SK-N-SH (cell line): ENCODE results near the gene LRP1-AS. TPM values are rescaled to one million over a fixed set of nuclear protein-coding genes. Genes with fewer than 3 reads are reported as not detected.

Source experiments
- CTCF ChIA-PET: fragments of 300-600, 350-600 bp; formaldehyde crosslinking; extraction: SDS; loops from one replicate; lab custom pipeline; 2021; lab: Yijun Ruan, JAX
- POLR2A ChIA-PET: fragments of 350-600 bp; sonication (Branson Sonifier 250); formaldehyde crosslinking; extraction: SDS; loops from one replicate; lab custom pipeline; 2020; ENCODE audit warnings: antibody characterized with exemption, inconsistent platforms; lab: Yijun Ruan, JAX
- DNase-seq: peaks from one replicate; pipeline ENCODE4 v3.0.0; 2012
- H2AFZ ChIP-seq: fragments of 200-600 bp; sonication (generic); 2 replicates; pipeline ENCODE4 v1.8.1; 2016; ENCODE audit warnings: antibody characterized with exemption, mild to moderate bottlenecking, low read depth
- H3F3A ChIP-seq: fragments of 200-600 bp; sonication (generic); replicated peaks from 2 replicates; pipeline ENCODE3; 2016; ENCODE audit warnings: antibody characterized with exemption, mild to moderate bottlenecking; ENCODE audit not compliant: insufficient read depth
- H3K27ac ChIP-seq, 2 experiments: fragments of 200-500 bp in 1 of 2; fragments of 200-600 bp in 1 of 2; sonication (Bioruptor generic) in 1 of 2; sonication (generic), shearing (Covaris generic) in 1 of 2; 2 replicates each; pipeline versions ENCODE4 v1.5.1 to v1.6.1; 2014 to 2016; ENCODE audit warnings: low read depth in 2 of 2, inconsistent platforms in 1 of 2, low read length in 1 of 2, mild to moderate bottlenecking in 1 of 2, mixed read lengths in 1 of 2
- H3K27me3 ChIP-seq: fragments of 200-600 bp; sonication (generic), shearing (Covaris generic); 2 replicates; pipeline ENCODE4 v1.6.1; 2016; ENCODE audit warnings: mixed run types; ENCODE audit not compliant: insufficient read depth
- H3K36me3 ChIP-seq, 2 experiments: fragments of 200-500 bp in 1 of 2; fragments of 200-600 bp in 1 of 2; sonication (Bioruptor generic) in 1 of 2; sonication (generic) in 1 of 2; replicated peaks in 1 of 2; 2 replicates each; pipeline versions ENCODE3 to v1.5.1; 2014 to 2016; ENCODE audit warnings: low read length in 1 of 2, mild to moderate bottlenecking in 1 of 2; ENCODE audit not compliant: insufficient read depth in 2 of 2, control insufficient read depth in 1 of 2
- H3K4me1 ChIP-seq, 2 experiments: fragments of 200-500 bp in 1 of 2; fragments of 200-600 bp in 1 of 2; sonication (Bioruptor generic) in 1 of 2; sonication (generic), shearing (Covaris generic) in 1 of 2; 2 replicates each; pipeline versions ENCODE4 v1.5.1 to v1.6.1; 2014 to 2016; ENCODE audit warnings: low read depth in 1 of 2, low read length in 1 of 2, mixed run types in 1 of 2; ENCODE audit not compliant: insufficient read depth in 2 of 2, control insufficient read depth in 1 of 2
- H3K4me2 ChIP-seq: fragments of 200-600 bp; sonication (generic), shearing (Covaris generic); 2 replicates; pipeline ENCODE4 v1.6.1; 2017; ENCODE audit warnings: mixed run types
- H3K4me3 ChIP-seq, 2 experiments: fragments of 200-500 bp in 1 of 2; fragments of 200-600 bp in 1 of 2; sonication (Bioruptor generic) in 1 of 2; sonication (generic), shearing (Covaris generic) in 1 of 2; 2 replicates each; pipeline versions ENCODE4 v1.5.1 to v1.8.1; 2014 to 2016; ENCODE audit warnings: low read depth in 2 of 2, inconsistent platforms in 1 of 2, low read length in 1 of 2, mild to moderate bottlenecking in 1 of 2, mixed read lengths in 1 of 2, moderate library complexity in 1 of 2
- H3K79me2 ChIP-seq: fragments of 200-600 bp; sonication (generic); 2 replicates; pipeline ENCODE4 v1.8.1; 2017; ENCODE audit warnings: mild to moderate bottlenecking; ENCODE audit not compliant: insufficient read depth
- H3K9ac ChIP-seq: fragments of 200-600 bp; sonication (generic); 2 replicates; pipeline ENCODE4 v1.6.1; 2017; ENCODE audit warnings: mixed run types
- H3K9me2 ChIP-seq: fragments of 200-600 bp; sonication (generic); 2 replicates; pipeline ENCODE4 v1.6.1; 2017; ENCODE audit warnings: mixed run types
- H3K9me3 ChIP-seq: fragments of 200-600 bp; sonication (generic); 2 replicates; pipeline ENCODE4 v1.6.1; 2017; ENCODE audit warnings: mixed run types, mild to moderate bottlenecking, moderate library complexity
- H4K20me1 ChIP-seq: fragments of 200-600 bp; sonication (generic); 2 replicates; pipeline ENCODE4 v1.6.1; 2017; ENCODE audit warnings: mild to moderate bottlenecking, mixed run types; ENCODE audit not compliant: insufficient read depth
- CHD2 ChIP-seq: fragments of 150-350 bp; IDR thresholded peaks from 2 replicates; pipeline ENCODE4 v1.6.1; 2018; ENCODE audit warnings: low read length; ENCODE audit not compliant: partially characterized antibody
- EP300 ChIP-seq, 2 experiments: IDR thresholded peaks; 2 replicates each; pipeline versions ENCODE4 v1.4.0 to v1.6.1; 2012; ENCODE audit warnings: borderline replicate concordance in 1 of 2, low read depth in 1 of 2, low read length in 1 of 2
- EZH2phosphoT487 ChIP-seq: fragments of 200-600 bp; sonication (generic); IDR thresholded peaks from 2 replicates; pipeline ENCODE4 v1.6.1; 2017; ENCODE audit warnings: low read depth, mixed run types, mild to moderate bottlenecking, antibody characterized with exemption, moderate library complexity, borderline replicate concordance
- FOSL2 ChIP-seq: IDR thresholded peaks from 2 replicates; pipeline ENCODE4 v1.4.0; 2012; ENCODE audit warnings: low read depth, mild to moderate bottlenecking, moderate library complexity, borderline replicate concordance
- FOXJ3 ChIP-seq: sonication (generic); formaldehyde crosslinking; IDR thresholded peaks from 2 replicates; pipeline ENCODE4 v1.5.1; 2020; ENCODE audit warnings: mild to moderate bottlenecking, missing genetic modification reagents
- FOXM1 ChIP-seq: IDR thresholded peaks from 2 replicates; pipeline ENCODE4 v1.4.0; 2012; ENCODE audit warnings: low read depth, mild to moderate bottlenecking
- GABPA ChIP-seq: IDR thresholded peaks from 2 replicates; pipeline ENCODE4 v1.4.0; 2012; ENCODE audit warnings: low read depth, mild to moderate bottlenecking
- GATA2 ChIP-seq: sonication (generic); formaldehyde crosslinking; IDR thresholded peaks from 2 replicates; pipeline ENCODE4 v1.5.0; 2020; ENCODE audit warnings: mild to moderate bottlenecking, missing genetic modification reagents
- MEF2A ChIP-seq: IDR thresholded peaks from 2 replicates; pipeline ENCODE4 v1.4.0; 2012; ENCODE audit warnings: low read depth, borderline replicate concordance
- MXI1 ChIP-seq: IDR thresholded peaks from 2 replicates; pipeline ENCODE4 v1.6.1; 2012; ENCODE audit warnings: mild to moderate bottlenecking, low read depth, low read length, improper control_type of control experiment
- NFIC ChIP-seq: IDR thresholded peaks from 2 replicates; pipeline ENCODE4 v1.4.0; 2012; ENCODE audit warnings: borderline replicate concordance
- NRF1 ChIP-seq: IDR thresholded peaks from 2 replicates; pipeline ENCODE4 v1.6.1; 2012; ENCODE audit warnings: low read depth, mild to moderate bottlenecking, low read length
- POLR2AphosphoS5 ChIP-seq: IDR thresholded peaks from 2 replicates; pipeline ENCODE4 v1.6.1; 2012; ENCODE audit warnings: low read depth, low read length
- RCOR1 ChIP-seq: fragments of 150-350 bp; IDR thresholded peaks from 2 replicates; pipeline ENCODE4 v1.6.1; 2017; ENCODE audit warnings: antibody characterized with exemption, low read length
- RFX5 ChIP-seq: IDR thresholded peaks from 2 replicates; pipeline ENCODE4 v1.6.1; 2012; ENCODE audit warnings: mild to moderate bottlenecking, improper control_type of control experiment, low read length
- RXRA ChIP-seq: IDR thresholded peaks from 2 replicates; pipeline ENCODE4 v1.4.0; 2012; ENCODE audit warnings: low read depth, mild to moderate bottlenecking, borderline replicate concordance
- SIN3A ChIP-seq: IDR thresholded peaks from 2 replicates; pipeline ENCODE4 v1.6.1; 2012; ENCODE audit warnings: low read depth, mild to moderate bottlenecking, low read length, moderate library complexity, borderline replicate concordance
- SMC3 ChIP-seq: IDR thresholded peaks from 2 replicates; pipeline ENCODE4 v1.6.1; 2012; ENCODE audit warnings: low read depth, low read length, improper control_type of control experiment
- TAF1 ChIP-seq: IDR thresholded peaks from 2 replicates; pipeline ENCODE4 v1.6.1; 2012; ENCODE audit warnings: low read depth, mild to moderate bottlenecking, low read length, moderate library complexity, borderline replicate concordance
- TCF12 ChIP-seq: IDR thresholded peaks from 2 replicates; pipeline ENCODE4 v1.4.0; 2012
- TEAD4 ChIP-seq: IDR thresholded peaks from 2 replicates; pipeline ENCODE4 v1.4.0; 2012; ENCODE audit warnings: mild to moderate bottlenecking, borderline replicate concordance; ENCODE audit not compliant: insufficient read depth
- YY1 ChIP-seq: IDR thresholded peaks from 2 replicates; pipeline ENCODE4 v1.4.0; 2012; ENCODE audit warnings: low read depth, mild to moderate bottlenecking
- WGBS: methylation state at CpG from one replicate; pipeline ENCODE4 v1.1.6; 2017; ENCODE audit warnings: low lambda C conversion rate; 5-methylcytosine and 5-hydroxymethylcytosine counted together
- polyA plus RNA-seq, 3 experiments: library from polyadenylated mRNA; depleted of rRNA; stranded (reverse); fragments of >200 nt; gene quantifications; 2 replicates each; pipeline ENCODE4 v1.2.3, GENCODE V29; 2012
- TF ChIP-seq, protein P1 (sequence below): IDR thresholded peaks from 2 replicates; pipeline ENCODE4 v1.4.0; 2012; ENCODE audit warnings: low read depth, borderline replicate concordance
- TF ChIP-seq, protein P2 (sequence below): fragments of 200-600 bp; sonication (generic); IDR thresholded peaks from 2 replicates; pipeline ENCODE4 v1.6.1; 2017; ENCODE audit warnings: antibody characterized with exemption, mild to moderate bottlenecking, moderate library complexity
- TF ChIP-seq, protein P3 (sequence below): fragments of 150-350 bp; IDR thresholded peaks from 2 replicates; pipeline ENCODE4 v1.6.1; 2017; ENCODE audit warnings: antibody characterized with exemption, low read length, low read depth, borderline replicate concordance
- TF ChIP-seq, protein P4 (sequence below): IDR thresholded peaks from 2 replicates; pipeline ENCODE4 v1.4.0; 2012; ENCODE audit warnings: low read depth, borderline replicate concordance
- TF ChIP-seq, protein P5 (sequence below): fragments of 150-350 bp; IDR thresholded peaks from 2 replicates; pipeline ENCODE4 v1.6.1; 2016; ENCODE audit warnings: mild to moderate bottlenecking, low read depth, low read length

The LRP1-AS gene
- polyA plus RNA-seq, 1 of the 3 experiments (the other 2 are of a cell fraction): not detected

DNA sequence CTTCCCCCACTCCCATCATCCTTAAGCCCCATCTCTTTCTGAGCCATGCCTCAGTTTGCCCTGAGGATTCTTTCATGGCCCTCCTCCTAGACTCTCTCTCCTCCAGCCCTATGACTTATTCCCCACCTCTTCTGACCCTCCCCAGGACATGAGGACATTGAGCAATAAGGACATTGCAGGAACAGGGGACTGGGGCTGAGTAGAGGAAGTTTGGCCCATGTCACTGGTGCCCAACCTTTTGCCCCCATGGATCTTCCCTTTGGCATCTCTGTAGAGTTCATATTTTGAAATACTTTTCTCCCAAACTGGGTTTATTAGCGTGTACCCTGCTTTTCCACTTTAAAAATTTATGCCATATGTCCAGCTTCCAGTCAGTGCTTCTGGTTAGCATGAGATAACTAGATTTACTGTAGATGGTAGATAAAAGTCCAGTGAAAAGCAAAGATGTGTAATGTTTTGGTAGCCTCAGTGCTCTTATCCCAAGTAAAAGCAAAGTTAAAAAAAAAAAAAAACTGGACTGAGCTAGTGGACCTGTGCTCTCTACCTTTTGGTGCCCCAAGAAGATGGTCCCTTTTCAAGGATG, 6.1 kb upstream of the LRP1-AS start:
- H3K79me2 ChIP-seq: no peaks in the 10 kb centered on the region
- peaks cover 24 to 60% of the 10 kb centered on the region in 2 experiments for H3K4me1 ChIP-seq
- no peak overlapping the region for H3K4me3 ChIP-seq
- peaks cover 22% of the 10 kb centered on the region for H3F3A ChIP-seq
- peak; percentile 67 for DNase-seq
- H3K9ac ChIP-seq: no peak overlapping the region
- no peak overlapping the region for H3K4me2 ChIP-seq
- POLR2A ChIA-PET: interaction anchor here (0.7 to 1.8 kb wide), 2 partner anchors 26 to 97 kb away, joined by 3 to 10 read pairs; partner anchors contain the start of gene LRP1
- WGBS: 87% methylated on average over 1 of the region's 1 CpG
- no peaks in the 10 kb centered on the region for H3K9me2 ChIP-seq
- CTCF ChIA-PET: interaction anchor here (0.9 to 33.3 kb wide), 8 partner anchors 11 to 86 kb away, joined by 3 to 616 read pairs (median 5); partner anchors contain the start of gene LRP1
- H4K20me1 ChIP-seq: no peaks in the 10 kb centered on the region
- H3K9me3 ChIP-seq: no peaks in the 10 kb centered on the region
- H3K36me3 ChIP-seq: peaks cover 25 to 40% of the 10 kb centered on the region in 2 experiments
- H3K27me3 ChIP-seq: no peaks in the 10 kb centered on the region
- H3K27ac ChIP-seq: peak overlapping the region; percentile 84 to 97; a peak in 3 of 4 replicates
- H2AFZ ChIP-seq: no peak overlapping the region
- no peak for TF ChIP-seq RFX5
- TF ChIP-seq TEAD4: no peak
- no peak for TF ChIP-seq EZH2phosphoT487
- TF ChIP-seq SMC3: no peak
- no peak for TF ChIP-seq MEF2A
- TF ChIP-seq YY1: no peak
- peak; percentile 24; the same call in 1 of the 2 replicates for TF ChIP-seq TCF12
- no peak for TF ChIP-seq FOXJ3 (CRISPR knock-in tag)
- peak; percentile 88 for TF ChIP-seq RCOR1
- no peak for TF ChIP-seq NFIC
- TF ChIP-seq, protein P1, sequence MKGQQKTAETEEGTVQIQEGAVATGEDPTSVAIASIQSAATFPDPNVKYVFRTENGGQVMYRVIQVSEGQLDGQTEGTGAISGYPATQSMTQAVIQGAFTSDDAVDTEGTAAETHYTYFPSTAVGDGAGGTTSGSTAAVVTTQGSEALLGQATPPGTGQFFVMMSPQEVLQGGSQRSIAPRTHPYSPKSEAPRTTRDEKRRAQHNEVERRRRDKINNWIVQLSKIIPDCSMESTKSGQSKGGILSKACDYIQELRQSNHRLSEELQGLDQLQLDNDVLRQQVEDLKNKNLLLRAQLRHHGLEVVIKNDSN: no peak
- TF ChIP-seq FOXM1: no peak
- peak; percentile 83 for TF ChIP-seq GATA2 (CRISPR knock-in tag)
- TF ChIP-seq FOSL2: no peak
- TF ChIP-seq TAF1: no peak
- no peak; the same call in 1 of the 2 replicates for TF ChIP-seq POLR2AphosphoS5
- TF ChIP-seq GABPA: no peak
- TF ChIP-seq EP300 (IDR thresholded peaks at IDR 0.05; ENCODE audit: borderline replicate concordance in 1 of 2, low read depth in 1 of 2, low read length in 1 of 2): peak in 1 of 2 experiments; percentile 87; a peak in 2 of 4 replicates
- TF ChIP-seq, protein P2, sequence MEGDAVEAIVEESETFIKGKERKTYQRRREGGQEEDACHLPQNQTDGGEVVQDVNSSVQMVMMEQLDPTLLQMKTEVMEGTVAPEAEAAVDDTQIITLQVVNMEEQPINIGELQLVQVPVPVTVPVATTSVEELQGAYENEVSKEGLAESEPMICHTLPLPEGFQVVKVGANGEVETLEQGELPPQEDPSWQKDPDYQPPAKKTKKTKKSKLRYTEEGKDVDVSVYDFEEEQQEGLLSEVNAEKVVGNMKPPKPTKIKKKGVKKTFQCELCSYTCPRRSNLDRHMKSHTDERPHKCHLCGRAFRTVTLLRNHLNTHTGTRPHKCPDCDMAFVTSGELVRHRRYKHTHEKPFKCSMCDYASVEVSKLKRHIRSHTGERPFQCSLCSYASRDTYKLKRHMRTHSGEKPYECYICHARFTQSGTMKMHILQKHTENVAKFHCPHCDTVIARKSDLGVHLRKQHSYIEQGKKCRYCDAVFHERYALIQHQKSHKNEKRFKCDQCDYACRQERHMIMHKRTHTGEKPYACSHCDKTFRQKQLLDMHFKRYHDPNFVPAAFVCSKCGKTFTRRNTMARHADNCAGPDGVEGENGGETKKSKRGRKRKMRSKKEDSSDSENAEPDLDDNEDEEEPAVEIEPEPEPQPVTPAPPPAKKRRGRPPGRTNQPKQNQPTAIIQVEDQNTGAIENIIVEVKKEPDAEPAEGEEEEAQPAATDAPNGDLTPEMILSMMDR: no peak
- TF ChIP-seq SIN3A: no peak
- TF ChIP-seq MXI1: peak; percentile 11; the same call in 1 of the 2 replicates
- TF ChIP-seq, protein P3, sequence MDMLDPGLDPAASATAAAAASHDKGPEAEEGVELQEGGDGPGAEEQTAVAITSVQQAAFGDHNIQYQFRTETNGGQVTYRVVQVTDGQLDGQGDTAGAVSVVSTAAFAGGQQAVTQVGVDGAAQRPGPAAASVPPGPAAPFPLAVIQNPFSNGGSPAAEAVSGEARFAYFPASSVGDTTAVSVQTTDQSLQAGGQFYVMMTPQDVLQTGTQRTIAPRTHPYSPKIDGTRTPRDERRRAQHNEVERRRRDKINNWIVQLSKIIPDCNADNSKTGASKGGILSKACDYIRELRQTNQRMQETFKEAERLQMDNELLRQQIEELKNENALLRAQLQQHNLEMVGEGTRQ: no peak
- TF ChIP-seq CHD2: peak; percentile 72
- TF ChIP-seq, protein P4, sequence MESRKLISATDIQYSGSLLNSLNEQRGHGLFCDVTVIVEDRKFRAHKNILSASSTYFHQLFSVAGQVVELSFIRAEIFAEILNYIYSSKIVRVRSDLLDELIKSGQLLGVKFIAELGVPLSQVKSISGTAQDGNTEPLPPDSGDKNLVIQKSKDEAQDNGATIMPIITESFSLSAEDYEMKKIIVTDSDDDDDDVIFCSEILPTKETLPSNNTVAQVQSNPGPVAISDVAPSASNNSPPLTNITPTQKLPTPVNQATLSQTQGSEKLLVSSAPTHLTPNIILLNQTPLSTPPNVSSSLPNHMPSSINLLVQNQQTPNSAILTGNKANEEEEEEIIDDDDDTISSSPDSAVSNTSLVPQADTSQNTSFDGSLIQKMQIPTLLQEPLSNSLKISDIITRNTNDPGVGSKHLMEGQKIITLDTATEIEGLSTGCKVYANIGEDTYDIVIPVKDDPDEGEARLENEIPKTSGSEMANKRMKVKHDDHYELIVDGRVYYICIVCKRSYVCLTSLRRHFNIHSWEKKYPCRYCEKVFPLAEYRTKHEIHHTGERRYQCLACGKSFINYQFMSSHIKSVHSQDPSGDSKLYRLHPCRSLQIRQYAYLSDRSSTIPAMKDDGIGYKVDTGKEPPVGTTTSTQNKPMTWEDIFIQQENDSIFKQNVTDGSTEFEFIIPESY: no peak
- TF ChIP-seq, protein P5, sequence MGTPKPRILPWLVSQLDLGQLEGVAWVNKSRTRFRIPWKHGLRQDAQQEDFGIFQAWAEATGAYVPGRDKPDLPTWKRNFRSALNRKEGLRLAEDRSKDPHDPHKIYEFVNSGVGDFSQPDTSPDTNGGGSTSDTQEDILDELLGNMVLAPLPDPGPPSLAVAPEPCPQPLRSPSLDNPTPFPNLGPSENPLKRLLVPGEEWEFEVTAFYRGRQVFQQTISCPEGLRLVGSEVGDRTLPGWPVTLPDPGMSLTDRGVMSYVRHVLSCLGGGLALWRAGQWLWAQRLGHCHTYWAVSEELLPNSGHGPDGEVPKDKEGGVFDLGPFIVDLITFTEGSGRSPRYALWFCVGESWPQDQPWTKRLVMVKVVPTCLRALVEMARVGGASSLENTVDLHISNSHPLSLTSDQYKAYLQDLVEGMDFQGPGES: no peak
- no peak for TF ChIP-seq NRF1
- TF ChIP-seq RXRA: no peak
